WTC11 (cell line): Measurements from ENCODE around the gene ANO2.

ENCODE experiments used
- CTCF ChIP-seq: fragments of 200-600 bp; IDR thresholded peaks from 2 replicates; pipeline ENCODE4 v1.8.0; 2022; ENCODE audit warnings: antibody characterized with exemption
- MLX ChIP-seq: sonication (generic); formaldehyde crosslinking; IDR thresholded peaks from 2 replicates; pipeline ENCODE4 v1.8.1; 2023; ENCODE audit warnings: mild to moderate bottlenecking, missing genetic modification reagents, moderate library complexity
- SP1 ChIP-seq: sonication (generic); formaldehyde crosslinking; conservative IDR thresholded peaks from 2 replicates; pipeline ENCODE4 v1.8.1; 2022; ENCODE audit warnings: missing genetic modification reagents

GRCh38 chr12:5882511-5883190 lies 62.4 kb downstream of the ANO2 start:
- no peak for TF ChIP-seq SP1 (CRISPR knock-in tag)
- no peak for TF ChIP-seq CTCF
- TF ChIP-seq MLX = no peak
